ENCODE results near the gene HTD2. TPM values are rescaled to one million over a fixed set of nuclear protein-coding genes. Genes with fewer than 3 reads are reported as not detected.

Gene HTD2
- total RNA-seq, 1 experiment from 2014 or later = 10.4 TPM

GRCh38 chr3:58292866-58293265 is 13.5 kb upstream of the HTD2 start:
- no peak for DNase-seq (ENCODE audit: low read depth)

- DNase-seq (ENCODE audit: low read depth) = no peak
These were observed 12.8 kb upstream of the HTD2 start for GRCh38 chr3:58293516-58293915.

- DNase-seq (ENCODE audit: low read depth) = no peak
These were observed 10.1 kb upstream of the HTD2 start for GRCh38 chr3:58296269-58296668.

- DNase-seq (ENCODE audit: low read depth) = no peak
These were observed 9.5 kb upstream of the HTD2 start for GRCh38 chr3:58296843-58297242.

- no peak for DNase-seq (ENCODE audit: low read depth)
These were observed 8.1 kb upstream of the HTD2 start for GRCh38 chr3:58298190-58298589.

- no peak for DNase-seq (ENCODE audit: low read depth)
These were observed 7.2 kb upstream of the HTD2 start for GRCh38 chr3:58299075-58299474.

GRCh38 chr3:58299839-58300516 is 6.3 kb upstream of the HTD2 start:
- peak; percentile 31 for DNase-seq (ENCODE audit: low read depth)

GRCh38 chr3:58307639-58308215 is 1.4 kb downstream of the HTD2 start:
- DNase-seq (ENCODE audit: low read depth) = peak; percentile 45

- DNase-seq (ENCODE audit: low read depth) = no peak
These were observed 2.4 kb downstream of the HTD2 start for GRCh38 chr3:58308728-58309127.

- no peak for DNase-seq (ENCODE audit: low read depth)
These were observed 11.5 kb downstream of the HTD2 start for GRCh38 chr3:58317811-58318210.

- DNase-seq (ENCODE audit: low read depth) = no peak
These were observed 15.5 kb downstream of the HTD2 start for GRCh38 chr3:58321791-58322190.

GRCh38 chr3:58322793-58323192 is 16.5 kb downstream of the HTD2 start:
- DNase-seq (ENCODE audit: low read depth) = no peak

- DNase-seq (ENCODE audit: low read depth) = no peak
These were observed 17.4 kb downstream of the HTD2 start for GRCh38 chr3:58323529-58324390.

GRCh38 chr3:58324391-58325390 is 18.4 kb downstream of the HTD2 start:
- DNase-seq (ENCODE audit: low read depth) = no peak

- DNase-seq (ENCODE audit: low read depth) = peak; percentile 24
These were observed 19.2 kb downstream of the HTD2 start for GRCh38 chr3:58325525-58325992.

GRCh38 chr3:58326267-58326900 is 20.1 kb downstream of the HTD2 start:
- DNase-seq (ENCODE audit: low read depth) = no peak

- no peak for DNase-seq (ENCODE audit: low read depth)
These were observed 23.0 kb downstream of the HTD2 start for GRCh38 chr3:58329150-58329921.

GRCh38 chr3:58329922-58330413 is 23.6 kb downstream of the HTD2 start:
- no peak for DNase-seq (ENCODE audit: low read depth)

- no peak for DNase-seq (ENCODE audit: low read depth)
These were observed 25.4 kb downstream of the HTD2 start for GRCh38 chr3:58331593-58332152.

Data from M059J (cell line).